ENCODE results near the gene PGS1.

DNA sequence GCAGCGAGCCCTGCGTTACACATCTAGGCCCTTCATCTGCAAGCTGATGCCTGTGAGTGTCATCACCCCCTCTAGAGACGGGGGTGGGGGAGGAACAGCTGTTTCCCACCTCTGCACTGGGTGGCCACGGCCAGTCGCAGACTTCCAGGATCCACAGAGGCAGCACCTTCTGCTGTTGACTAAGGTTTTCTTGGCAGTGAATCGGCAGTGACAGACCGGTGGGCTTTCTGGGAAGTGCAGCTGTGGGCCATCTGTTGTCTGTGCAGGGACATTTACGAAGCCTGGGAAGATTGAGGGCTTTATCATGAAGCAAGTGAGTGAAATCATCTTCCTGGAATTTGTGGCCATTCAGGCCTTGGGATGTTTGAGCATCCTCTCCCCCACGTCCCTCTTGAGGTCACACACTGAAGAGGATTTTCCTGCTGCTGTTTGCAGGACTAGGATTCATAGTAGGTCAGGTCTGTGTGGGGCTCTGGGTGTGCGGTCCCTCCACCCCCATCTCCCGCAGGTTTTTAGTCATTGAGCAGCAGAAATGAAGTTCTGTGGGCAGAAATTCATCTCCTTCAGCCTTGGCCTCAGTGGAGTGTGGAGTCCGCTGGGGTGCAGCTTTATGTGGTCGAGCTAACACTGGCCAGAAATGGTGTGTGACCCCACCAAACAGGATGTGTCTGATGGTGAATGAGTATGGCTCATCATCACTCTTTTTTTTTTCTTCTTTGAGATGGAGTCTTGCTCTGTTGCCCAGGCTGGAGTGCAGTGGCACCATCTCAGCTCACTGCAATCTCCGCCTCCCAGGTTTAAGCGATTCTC, 12.0 kb downstream of the PGS1 start:
- TF ChIP-seq POLR2A (IDR thresholded peaks at IDR 0.05) = no peak
- TF ChIP-seq, protein P1, sequence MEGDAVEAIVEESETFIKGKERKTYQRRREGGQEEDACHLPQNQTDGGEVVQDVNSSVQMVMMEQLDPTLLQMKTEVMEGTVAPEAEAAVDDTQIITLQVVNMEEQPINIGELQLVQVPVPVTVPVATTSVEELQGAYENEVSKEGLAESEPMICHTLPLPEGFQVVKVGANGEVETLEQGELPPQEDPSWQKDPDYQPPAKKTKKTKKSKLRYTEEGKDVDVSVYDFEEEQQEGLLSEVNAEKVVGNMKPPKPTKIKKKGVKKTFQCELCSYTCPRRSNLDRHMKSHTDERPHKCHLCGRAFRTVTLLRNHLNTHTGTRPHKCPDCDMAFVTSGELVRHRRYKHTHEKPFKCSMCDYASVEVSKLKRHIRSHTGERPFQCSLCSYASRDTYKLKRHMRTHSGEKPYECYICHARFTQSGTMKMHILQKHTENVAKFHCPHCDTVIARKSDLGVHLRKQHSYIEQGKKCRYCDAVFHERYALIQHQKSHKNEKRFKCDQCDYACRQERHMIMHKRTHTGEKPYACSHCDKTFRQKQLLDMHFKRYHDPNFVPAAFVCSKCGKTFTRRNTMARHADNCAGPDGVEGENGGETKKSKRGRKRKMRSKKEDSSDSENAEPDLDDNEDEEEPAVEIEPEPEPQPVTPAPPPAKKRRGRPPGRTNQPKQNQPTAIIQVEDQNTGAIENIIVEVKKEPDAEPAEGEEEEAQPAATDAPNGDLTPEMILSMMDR (IDR thresholded peaks at IDR 0.05) = no peak
